22Rv1 (cell line): Measurements from ENCODE around the gene CEP70.

Experiments used
- ZFX ChIP-seq: fragments of 450-650 bp; IDR thresholded peaks from 2 replicates; pipeline ENCODE4 v1.6.1; 2017; ENCODE audit warnings: antibody characterized with exemption, borderline replicate concordance
- TF ChIP-seq, protein P1 (sequence below): fragments of 450-650 bp; IDR thresholded peaks from 2 replicates; pipeline ENCODE4 v1.5.1; 2017; ENCODE audit warnings: mild to moderate bottlenecking

DNA sequence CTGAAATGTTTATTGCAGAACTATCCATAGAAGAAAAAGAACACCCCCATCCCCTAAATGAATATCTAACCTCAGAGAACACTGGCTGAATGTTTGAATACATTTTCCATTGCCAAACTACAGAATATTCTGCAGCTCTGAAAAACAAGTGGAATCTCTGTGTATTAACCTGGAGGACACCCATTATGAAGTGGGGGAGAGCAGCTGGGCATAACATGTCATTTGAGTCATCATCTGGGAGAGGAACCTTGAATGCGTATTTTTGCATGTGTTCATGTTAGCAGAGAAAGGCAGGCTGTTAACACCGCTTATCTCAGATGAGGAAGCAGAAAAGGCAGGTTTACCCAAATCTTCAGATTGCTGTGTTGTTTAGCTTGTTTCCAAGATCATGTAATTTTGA lies 128.1 kb downstream of the CEP70 start:
- TF ChIP-seq, protein P1, sequence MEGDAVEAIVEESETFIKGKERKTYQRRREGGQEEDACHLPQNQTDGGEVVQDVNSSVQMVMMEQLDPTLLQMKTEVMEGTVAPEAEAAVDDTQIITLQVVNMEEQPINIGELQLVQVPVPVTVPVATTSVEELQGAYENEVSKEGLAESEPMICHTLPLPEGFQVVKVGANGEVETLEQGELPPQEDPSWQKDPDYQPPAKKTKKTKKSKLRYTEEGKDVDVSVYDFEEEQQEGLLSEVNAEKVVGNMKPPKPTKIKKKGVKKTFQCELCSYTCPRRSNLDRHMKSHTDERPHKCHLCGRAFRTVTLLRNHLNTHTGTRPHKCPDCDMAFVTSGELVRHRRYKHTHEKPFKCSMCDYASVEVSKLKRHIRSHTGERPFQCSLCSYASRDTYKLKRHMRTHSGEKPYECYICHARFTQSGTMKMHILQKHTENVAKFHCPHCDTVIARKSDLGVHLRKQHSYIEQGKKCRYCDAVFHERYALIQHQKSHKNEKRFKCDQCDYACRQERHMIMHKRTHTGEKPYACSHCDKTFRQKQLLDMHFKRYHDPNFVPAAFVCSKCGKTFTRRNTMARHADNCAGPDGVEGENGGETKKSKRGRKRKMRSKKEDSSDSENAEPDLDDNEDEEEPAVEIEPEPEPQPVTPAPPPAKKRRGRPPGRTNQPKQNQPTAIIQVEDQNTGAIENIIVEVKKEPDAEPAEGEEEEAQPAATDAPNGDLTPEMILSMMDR: no peak
- no peak for TF ChIP-seq ZFX
